TTC549 (cell line): Measurements from ENCODE around the gene MAPK1.
"Not testable (repeated sequence)": the region's sequence is repeated elsewhere in the genome, so short reads cannot be mapped to it uniquely, and the experiment has no call there.

Experiments used
- FAIRE-seq: peaks from 2 replicates; lab custom pipeline; 2012; peaks lifted over from hg19 to GRCh38; lab: Jason Lieb, UNC

MAPK1 gene

DNA sequence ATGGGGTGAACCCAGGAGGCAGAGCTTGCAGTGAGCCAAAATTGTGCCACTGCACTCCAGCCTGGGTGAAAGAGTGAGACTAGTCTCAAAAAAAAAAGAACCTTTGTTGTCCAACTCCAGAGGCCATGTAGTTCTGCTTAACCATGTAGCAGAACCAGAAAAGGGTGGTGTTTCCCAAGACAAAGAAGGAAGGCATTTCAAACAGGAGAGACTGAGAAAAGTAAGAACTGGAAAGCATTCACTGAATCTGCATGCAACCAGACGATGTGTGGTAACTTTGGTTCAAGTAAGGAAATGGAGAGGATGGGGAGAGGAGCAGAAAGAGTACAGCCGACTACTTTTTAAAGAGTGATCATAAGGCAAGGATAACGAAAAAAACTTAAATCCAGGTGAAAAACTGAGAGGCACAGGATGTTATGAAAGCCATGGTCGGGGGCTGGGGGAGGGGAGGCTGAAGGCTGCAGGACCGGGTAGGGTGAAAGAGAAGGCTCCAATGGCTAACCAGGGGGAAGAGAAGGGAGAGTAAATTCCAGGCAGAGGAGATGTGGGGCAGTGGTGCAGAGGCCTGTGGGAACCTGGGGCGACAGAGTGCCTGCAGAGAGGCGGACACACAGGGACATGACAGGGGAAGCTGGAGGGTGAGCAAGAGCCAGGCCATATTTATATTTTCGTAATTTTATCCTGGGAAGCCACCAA, 48.8 kb downstream of the MAPK1 start:
- no peak for FAIRE-seq

DNA sequence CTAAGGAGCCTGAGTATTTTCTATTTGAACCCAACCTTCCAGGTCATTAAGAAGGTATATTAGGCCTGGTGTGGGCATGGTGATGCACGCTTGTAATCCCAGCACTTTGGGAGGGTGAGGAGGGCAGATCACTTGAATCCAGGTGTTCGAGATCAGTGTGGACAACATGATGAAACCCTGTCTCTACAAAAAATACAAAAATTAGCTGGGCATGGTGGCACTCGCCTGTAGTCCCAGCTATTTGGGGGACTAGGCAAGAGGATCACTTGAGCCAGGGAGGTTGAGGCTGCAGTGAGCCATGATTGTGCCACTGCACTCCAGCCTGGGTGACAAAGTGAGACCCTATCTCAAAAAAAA, 50.0 kb downstream of the MAPK1 start:
- FAIRE-seq = not testable (repeated sequence)

DNA sequence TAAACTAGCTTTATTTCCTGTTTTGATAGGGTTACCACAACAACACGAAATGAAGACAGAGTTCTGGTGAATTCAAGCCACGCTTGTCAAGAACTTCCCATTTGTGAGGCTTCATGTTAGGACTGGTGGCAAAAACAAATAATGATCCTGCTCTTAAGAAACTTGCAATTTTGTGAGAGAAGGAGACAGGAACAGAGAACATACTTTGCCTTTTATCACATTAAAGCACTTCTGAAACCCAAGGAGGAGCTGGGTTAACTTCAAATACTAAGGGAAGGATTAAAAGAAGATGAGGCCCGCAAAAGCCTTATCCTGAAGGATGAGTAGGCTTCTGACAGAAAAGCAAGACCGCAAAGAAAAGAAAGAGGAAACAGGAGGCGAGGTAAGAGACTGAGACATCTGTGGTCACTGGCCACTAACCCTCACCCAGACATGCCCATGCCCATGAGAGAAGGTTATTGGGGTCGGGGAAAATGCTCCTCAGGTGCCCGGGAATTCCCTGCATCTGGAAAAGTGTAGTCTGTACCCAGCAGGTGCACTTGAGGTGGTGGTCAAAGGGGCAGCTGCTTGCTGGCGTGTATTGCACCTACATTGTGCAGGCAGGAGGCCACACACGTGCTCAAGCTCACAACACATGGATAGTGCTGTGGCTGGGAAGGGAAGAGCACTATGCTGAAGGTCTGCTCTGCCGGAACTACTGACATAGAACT, 50.5 kb downstream of the MAPK1 start:
- no peak for FAIRE-seq

DNA sequence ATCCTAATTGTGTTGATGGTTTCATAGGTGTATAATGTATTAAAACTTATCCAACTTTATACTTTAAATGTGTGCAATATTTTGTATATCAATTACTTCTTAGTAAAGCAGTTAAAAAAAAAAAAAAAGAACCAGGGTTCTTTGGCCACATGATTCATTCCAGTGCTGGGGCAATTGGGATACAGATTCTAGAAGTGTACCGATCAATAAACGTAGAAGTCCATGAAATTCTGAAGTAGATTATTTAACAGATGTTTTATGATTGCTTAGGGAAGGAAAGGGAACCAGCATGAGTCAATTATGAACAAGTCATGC, 51.0 kb downstream of the MAPK1 start:
- FAIRE-seq = no peak

DNA sequence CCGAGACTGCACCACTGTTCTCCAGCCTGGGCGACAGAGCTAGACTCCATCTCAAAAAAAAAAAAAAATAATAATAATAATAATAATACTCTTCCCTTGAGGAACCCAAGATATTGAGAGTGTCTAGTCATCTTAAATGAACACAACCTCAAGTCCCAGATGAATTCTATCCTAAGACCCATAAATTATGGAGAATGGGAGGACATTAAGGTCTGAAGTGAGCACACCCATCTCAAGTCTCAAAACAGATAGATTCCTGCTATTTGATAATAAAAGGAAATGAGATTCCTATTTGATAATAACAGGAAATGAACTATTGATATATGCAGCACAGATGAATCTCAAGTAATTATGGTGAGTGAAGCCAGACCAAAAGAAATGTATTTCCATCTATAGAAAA, 51.5 kb downstream of the MAPK1 start:
- FAIRE-seq = no peak

DNA sequence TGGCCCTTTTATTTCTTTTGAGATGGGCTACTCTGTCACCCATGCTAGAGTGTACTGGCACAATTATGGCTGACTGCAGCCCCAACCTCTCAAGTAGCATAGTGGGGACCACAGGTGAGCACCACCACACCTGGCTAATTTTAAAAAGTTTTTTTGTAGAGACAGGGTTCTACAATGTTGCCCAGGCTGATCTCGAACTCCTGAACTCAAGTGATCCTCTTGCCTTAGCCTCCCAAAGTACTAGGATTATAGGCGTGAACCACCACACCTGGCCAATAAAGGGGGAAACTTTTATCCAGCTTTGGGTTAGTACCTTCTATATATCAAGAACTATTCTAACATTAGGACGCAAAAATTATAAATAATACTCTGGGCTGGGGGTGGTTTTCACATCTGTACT, 52.1 kb downstream of the MAPK1 start:
- no peak for FAIRE-seq

DNA sequence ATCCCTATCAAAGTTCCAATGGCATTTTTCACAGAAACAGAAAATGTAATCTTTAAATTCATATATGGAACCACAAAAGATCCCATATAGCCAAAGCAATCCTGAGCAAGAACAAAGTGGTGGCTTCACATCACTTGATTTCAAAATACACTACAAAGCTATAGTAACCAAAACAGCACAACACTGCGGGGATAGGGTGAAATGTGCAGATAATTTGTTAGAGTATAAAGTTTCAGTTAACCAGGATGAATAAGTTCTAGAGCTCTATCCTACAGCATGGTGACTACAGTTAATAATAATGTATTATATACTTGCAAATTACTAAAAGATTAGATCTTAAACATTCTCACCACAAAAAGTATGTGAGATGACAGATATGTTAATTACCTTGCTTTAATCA, 55.5 kb downstream of the MAPK1 start:
- no peak for FAIRE-seq

DNA sequence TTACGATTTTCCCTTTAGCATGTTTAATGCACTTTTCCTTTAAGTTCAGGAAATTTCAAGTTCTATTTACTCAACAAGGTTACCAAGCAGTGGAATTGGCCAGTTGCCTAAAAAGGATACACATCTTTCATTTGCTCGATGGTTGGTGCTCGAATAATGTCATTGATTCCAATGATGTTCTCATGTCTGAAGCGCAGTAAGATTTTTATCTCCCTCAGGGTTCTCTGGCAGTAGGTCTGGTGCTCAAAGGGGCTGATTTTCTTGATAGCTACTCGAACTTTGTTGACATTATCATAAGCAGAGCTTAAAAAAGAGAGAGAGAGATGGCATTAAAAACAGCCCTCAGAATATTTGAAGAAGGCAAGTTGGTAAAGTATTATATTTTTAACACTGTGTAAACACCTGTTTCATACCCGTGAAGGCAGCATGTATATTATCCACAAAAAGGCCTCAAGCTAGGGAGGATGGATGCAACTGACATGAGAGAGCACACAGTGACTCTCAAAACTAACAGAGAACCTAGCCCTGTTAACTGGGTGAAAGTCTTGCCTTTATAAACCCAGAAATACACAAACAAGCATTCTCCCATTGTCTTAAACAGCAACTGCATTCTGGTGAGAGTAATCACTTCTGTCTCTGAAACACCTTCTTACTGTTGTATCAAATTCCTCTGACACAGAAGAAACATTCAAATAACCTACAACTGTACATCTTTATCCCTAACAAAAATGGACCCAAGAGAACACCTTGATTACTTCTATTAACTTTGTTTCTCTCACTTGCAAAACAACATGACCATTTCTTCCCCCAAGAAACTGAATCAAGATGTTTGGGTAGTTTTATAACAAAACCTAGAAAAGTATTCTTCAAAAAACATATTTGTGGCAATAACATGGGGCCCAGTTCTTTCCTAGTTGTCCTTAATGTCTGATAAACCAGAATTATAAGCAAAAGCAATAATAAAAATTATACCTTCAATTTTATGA, 59.6 kb downstream of the MAPK1 start:
- no peak for FAIRE-seq

DNA sequence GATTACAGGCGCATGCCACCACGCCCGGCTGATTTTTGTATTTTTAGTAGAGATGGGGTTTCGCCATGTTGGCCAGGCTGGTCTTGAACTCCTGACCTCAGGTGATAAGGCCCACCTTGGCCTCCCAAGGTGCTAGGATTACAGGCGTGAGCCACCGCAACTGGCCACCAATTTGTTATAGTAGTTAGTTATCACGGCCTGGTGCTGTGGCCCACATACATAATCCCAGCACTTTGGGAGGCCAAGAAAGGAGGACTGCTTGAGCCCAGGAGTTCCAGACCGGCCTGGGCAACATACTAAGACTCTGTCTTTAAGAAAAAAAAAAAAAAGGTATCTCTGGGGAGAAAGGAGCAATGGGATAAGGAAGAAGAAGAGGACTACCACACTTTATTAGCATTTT, 62.1 kb downstream of the MAPK1 start:
- not testable (repeated sequence) for FAIRE-seq

DNA sequence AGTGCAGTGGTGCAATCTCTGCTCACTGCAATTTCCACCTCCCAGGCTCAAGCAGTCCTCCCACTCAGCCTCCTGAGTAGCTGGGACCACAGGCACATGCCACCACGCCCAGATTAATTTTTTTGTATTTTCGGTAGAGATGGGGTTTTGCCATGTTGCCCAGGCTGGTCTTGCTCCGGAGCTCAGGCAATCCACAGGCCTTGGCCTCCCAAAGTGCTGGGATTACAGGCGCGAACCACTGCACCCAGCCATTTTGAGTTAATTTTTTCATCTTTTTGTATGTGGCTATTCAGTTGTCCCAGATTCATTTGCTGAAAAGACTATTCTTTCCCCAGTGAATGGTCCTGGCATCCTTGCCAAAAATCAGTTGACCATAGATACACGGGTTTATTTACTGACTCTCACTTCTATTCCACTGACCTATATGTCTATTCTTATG, 63.6 kb downstream of the MAPK1 start:
- no peak for FAIRE-seq

DNA sequence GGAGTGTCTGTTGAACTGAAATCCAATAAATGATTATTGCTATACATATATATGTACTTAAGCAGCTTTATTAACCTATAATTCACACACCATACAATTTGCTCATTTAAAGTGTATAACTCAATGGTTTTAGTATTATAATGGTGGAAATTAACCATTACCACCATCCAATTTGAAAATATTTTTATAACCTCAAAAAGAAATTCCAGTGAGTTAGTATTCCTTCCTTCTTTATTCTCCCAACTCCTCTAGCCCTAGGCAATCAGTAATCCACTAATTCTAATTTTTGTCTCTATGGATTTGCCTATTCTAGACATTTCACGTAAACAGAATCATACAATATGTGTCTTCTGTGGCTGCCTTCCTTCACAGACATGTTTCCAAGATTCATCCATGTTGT, 64.8 kb downstream of the MAPK1 start:
- FAIRE-seq = no peak

DNA sequence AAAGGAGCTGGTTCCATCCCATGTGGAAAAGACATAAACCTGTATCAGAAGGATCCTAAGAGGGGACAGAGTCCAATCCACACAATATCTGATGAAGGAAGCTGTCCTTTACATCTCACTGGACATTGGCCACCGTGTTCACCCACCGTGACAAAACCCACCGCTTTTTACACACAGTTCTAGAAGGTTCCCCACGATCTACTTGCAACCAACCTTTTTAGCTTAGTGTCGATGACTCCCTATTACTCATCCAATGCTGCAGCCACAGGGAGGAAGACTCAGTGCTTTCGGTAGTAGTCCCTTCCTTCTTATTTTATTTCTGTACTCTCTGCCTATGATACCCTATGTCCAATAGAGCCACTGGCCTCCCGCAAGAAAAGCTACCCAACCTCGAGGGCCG, 65.4 kb downstream of the MAPK1 start:
- no peak for FAIRE-seq

DNA sequence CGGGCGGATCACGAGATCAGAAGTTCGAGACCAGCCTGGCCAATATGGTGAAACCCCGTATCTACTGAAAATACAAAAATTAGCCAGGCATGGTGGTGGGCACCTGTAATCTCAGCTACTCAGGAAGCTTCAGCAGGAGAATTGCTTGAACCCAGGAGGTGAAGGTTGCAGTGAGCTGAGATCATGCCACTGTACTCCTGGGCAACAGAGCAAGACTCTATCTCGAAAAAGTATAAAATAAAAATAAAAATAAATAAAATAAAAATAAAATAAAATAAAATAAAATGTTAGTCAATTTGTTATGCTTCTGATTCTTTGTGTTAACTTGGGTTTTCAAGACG, 66.2 kb downstream of the MAPK1 start:
- not testable (repeated sequence) for FAIRE-seq

DNA sequence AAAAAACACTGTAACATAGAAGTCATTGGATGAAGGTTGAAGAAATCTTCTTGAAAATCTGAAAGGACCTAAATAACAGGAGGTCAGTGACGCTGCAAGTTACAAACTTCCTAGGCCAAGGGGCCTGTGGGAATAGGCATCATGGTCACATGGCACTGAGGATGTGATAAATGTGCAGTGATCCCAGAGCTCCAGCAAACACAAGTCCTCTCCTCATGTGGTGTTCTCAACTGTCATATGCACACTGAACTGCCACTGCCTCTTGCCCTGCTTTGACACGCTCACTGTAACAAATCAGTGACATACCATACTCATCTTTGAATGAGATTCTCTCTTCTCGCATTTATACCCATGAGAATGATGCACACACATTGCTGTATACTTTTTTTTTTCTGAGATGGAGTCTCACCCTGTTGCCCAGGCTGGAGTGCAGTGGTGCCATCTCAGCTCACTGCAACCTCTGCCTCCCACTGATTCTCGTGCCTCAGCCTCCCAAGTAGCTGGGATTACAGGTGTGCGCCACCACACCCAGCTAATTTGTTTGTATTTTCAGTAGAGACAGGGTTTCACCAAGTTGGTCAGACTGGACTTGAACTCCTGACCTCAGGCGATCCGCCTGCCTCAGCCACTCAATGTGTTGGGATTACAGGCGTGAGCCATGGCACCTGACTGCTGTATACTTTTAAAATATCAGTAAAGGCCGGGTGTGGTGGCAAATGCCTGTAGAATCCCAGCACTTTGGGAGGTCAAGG, 66.7 kb downstream of the MAPK1 start:
- no peak for FAIRE-seq

DNA sequence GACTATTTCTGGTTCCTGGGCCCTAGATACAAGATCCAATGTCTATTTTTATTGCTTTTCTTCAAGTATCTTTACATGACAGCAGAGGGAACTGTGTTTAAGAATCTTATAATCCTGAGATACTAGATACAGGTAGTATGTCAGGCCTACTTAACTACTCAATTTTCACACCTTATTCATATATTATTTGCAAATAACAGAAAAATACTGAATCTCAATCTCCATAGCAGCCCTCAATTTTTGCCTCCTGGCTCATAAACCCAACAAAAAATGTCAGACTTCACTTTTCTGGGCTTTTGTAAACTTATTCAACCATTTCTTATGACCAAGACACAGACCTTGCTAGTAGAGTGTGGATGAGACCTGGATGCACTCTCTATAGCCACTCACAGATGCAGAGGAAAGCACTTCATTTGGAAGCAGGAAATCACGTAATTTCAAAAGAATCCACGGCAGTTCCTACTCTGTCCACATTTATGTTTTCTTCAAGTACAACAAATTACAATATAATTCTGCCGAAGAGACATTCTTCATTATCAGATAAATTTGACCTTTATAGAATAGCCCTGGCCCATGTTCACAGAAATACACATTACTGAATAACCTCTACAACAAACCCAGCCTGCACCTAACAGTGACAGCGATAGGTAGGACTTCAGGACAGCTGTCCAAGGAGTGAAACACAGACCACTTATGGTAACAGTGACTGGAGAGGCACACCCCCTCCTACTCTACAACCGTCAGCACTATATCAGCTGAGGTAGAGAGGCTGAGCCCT, 69.8 kb downstream of the MAPK1 start:
- FAIRE-seq = no peak

DNA sequence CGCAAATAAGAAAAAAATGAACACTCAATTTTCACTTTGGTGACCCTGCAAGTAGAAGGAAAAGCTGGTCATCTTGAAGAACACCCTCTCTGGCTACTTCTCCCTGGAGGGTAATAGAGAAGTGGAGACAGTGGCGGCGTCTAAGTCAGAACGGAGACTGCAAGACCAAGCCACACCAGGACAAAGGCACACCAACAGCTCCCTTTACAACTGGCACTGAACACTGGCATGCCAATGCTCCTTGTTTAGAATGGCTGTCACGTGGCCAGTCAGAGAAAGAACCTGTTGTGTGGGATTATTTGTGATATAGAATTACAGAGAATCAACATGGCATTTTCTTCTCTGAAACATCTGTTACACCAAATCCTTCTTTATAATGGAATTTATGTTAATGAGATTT, 70.6 kb downstream of the MAPK1 start:
- no peak for FAIRE-seq

DNA sequence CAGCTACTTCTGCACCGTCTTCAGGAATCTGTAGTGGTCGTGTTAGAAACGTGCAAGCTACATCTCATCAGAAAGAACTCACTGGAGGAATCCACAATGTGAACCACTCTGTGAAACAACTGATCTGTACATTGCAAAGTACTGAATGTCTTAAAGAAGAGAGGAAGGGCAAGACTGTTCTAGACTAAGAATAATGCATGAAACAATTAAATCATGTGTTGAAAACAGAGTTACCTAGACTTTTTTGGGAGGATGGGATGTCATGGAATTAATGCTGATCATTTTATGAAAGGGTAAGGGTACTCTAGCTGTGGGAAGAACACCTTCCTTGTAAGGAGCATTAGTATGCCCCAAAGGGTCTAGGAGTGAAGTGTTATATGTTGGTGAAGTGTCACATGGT, 71.2 kb downstream of the MAPK1 start:
- FAIRE-seq = no peak

DNA sequence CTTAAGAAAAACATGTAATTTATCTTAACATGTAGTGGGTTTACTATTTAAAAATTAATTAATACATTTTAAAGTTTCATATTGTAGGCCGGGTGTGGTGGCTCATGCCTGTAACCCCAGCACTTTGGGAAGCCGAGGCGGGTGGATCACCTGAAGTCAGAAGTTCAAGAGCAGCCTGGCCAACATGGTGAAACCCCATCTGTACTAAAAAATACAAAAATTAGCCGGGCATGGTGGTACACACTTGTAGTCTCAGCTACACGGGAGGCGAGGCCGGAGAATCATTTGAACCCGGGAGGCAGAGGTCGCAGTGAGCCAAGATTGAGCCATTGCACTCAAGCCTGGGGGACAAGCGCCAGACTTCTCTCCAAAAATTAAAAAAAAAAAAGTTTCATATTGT, 73.7 kb downstream of the MAPK1 start:
- not testable (repeated sequence) for FAIRE-seq

DNA sequence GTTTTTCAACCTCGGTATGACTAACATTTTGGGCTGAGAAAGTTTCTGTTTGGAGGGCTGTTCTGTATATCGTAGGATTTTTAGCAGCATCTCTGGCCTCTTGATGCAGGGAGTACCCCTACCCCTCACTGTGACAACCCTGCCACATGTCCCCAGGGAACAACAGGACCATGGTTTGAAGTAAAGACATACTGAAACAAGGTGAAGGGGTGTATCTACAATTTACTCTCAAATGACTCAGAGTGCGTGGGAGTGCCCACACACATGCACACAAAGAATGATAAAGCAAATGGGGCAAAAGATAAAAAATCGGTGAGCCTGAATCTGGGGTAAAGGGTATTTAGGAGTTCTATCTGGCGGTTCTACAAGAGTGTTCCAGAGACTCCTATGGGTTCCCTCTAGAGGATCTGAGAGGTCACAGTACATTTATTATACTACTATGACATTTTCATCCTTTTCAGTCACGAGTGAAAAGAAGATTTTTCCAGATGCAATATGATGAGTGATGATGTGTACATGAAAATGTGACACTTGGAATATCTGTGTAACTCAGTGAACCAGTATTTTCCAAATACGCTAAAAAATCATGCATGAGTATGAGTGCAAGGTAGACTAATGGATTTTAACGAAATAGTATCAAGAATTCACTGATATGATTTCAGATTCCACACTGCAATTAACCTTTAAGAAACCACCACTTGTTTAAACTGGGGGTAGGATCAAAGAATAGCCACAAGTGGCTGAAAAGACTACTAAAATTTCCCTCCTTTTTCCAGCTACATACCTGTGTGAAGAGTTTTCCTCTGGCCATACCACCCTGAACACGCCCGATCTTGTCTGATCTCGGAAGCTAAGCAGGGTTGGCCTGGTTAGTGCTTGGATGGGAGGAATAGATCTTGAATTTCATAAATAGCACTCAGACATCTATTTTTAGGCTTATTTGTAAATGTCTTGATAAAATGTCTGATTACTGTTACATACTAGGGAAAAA, 75.5 kb downstream of the MAPK1 start:
- no peak for FAIRE-seq

DNA sequence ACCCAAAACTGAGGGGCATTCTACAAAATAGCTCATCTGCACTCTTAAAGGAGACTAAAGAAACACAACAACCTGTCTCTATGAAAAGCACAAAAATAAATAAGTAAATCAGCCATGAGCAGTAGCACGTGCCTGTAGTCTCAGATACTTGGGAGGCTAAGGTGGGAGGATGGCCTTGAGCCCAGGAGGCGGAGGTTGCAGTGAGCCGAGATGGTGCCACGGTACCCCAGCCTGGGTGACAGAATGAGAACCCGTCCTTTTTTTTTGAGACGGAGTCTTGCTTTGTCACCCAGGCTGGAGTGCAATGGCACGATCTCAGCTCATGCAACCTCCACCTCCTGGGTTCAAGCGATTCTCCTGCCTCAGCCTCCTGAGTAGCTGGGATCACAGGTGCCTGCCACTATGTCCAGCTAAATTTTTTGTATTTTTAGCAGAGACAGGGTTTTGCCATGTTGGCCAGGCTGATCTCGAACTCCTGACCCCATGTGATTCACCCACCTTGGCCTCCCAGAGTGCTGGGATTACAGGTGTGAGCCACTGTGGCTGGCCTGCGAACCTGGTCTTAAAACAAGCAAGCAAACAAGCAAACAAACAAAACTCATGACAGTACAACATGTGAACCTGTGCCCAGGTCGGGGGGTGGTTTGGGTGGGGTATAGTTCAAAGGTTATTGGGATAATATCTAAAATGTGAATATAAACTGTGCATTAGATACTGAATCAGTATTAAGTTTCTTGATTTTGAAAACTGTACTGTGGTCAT, 76.4 kb downstream of the MAPK1 start:
- not testable (repeated sequence) for FAIRE-seq
